A549 (cell line): ENCODE measurements around the gene CERKL. TPM values are rescaled to one million over a fixed set of nuclear protein-coding genes. Genes with fewer than 3 reads are reported as not detected.

Experiments used
- ATAC-seq, 2 experiments: fragments of 200-7000 bp in 1 of 2; fragments of >200 bp in 1 of 2; cut with Nextera tagmentation in 1 of 2; cut with Tn5 transposase in 1 of 2; 3 replicates each; pipeline versions ENCODE4 v1.8.0 to v1.9.1; 2018 to 2020; ENCODE audit warnings: mild to moderate bottlenecking in 1 of 2, moderate library complexity in 1 of 2
- CTCF ChIA-PET: fragments of 300-600 bp; sonication (Branson Sonifier 250); formaldehyde crosslinking; extraction: SDS; loops from one replicate; lab custom pipeline; 2021; ENCODE audit warnings: antibody characterized with exemption, inconsistent platforms; lab: Yijun Ruan, JAX
- POLR2A ChIA-PET: fragments of 350-600 bp; formaldehyde crosslinking; extraction: SDS; loops from one replicate; lab custom pipeline; 2021; ENCODE audit warnings: antibody characterized with exemption, inconsistent platforms; lab: Yijun Ruan, JAX
- DNase-seq, 2 experiments: peaks; one replicate each; pipeline versions ENCODE4 v3.0.0 to v3.0.0-alpha.2; 2011 to 2016; ENCODE audit warnings: low read depth in 1 of 2, low spot score in 1 of 2
- FAIRE-seq: peaks from 2 replicates; lab custom pipeline; 2011; peaks lifted over from hg19 to GRCh38; lab: Jason Lieb, UNC
- H3K27ac ChIP-seq, 2 experiments: fragments of >200 bp; sonication (Bioruptor Twin); formaldehyde crosslinking; 3 replicates each; pipeline ENCODE4 v1.5.1; 2016 to 2017
- H3K4me1 ChIP-seq: fragments of >200 bp; sonication (Bioruptor Twin); formaldehyde crosslinking; 3 replicates; pipeline ENCODE4 v1.6.1; 2016
- H3K4me2 ChIP-seq: fragments of >200 bp; sonication (Bioruptor Twin); formaldehyde crosslinking; 3 replicates; pipeline ENCODE4 v1.6.1; 2016
- H3K4me3 ChIP-seq: fragments of >200 bp; sonication (Bioruptor Twin); formaldehyde crosslinking; 3 replicates; pipeline ENCODE4 v1.5.1; 2016
- H3K9me3 ChIP-seq: fragments of >200 bp; sonication (Bioruptor Twin); formaldehyde crosslinking; 3 replicates; pipeline ENCODE4 v1.6.1; 2016
- ESRRA ChIP-seq: fragments of 150-350 bp; IDR thresholded peaks from 2 replicates; pipeline ENCODE4 v1.6.1; 2014; ENCODE audit warnings: mild to moderate bottlenecking, low read length, borderline replicate concordance
- FOSB ChIP-seq: fragments of 250-450 bp; sonication (Bioruptor Pico); IDR thresholded peaks from 2 replicates; pipeline ENCODE4 v1.5.0; 2020; ENCODE audit warnings: mild to moderate bottlenecking, moderate library complexity
- FOSL2 ChIP-seq, 2 experiments: fragments of 450-650 bp in 1 of 2; fragments of >200 bp in 1 of 2; sonication (Bioruptor Twin) in 1 of 2; formaldehyde crosslinking; IDR thresholded peaks; 2 replicates each; pipeline versions ENCODE4 v1.5.0 to v1.6.1; 2016 to 2020; ENCODE audit warnings: mild to moderate bottlenecking in 1 of 2, moderate library complexity in 1 of 2
- HEYL ChIP-seq: fragments of 250-450 bp; sonication (Bioruptor Pico); IDR thresholded peaks from 2 replicates; pipeline ENCODE4 v1.8.0; 2021; ENCODE audit warnings: mild to moderate bottlenecking, moderate library complexity
- JUNB ChIP-seq: fragments of >200 bp; sonication (Bioruptor Twin); formaldehyde crosslinking; IDR thresholded peaks from 2 replicates; pipeline ENCODE4 v1.6.1; 2016
- MAFK ChIP-seq: fragments of 450-650 bp; IDR thresholded peaks from 2 replicates; pipeline ENCODE4 v1.6.1; 2014; ENCODE audit not compliant: partially characterized antibody
- MAZ ChIP-seq: fragments of 150-350 bp; IDR thresholded peaks from 2 replicates; pipeline ENCODE4 v1.6.1; 2014; ENCODE audit warnings: antibody characterized with exemption, low read depth, low read length, borderline replicate concordance
- MYC ChIP-seq: IDR thresholded peaks from 2 replicates; pipeline ENCODE4 v1.6.1; 2012; ENCODE audit warnings: mild to moderate bottlenecking, inconsistent platforms, low read length, improper control_type of control experiment, borderline replicate concordance
- NR3C1 ChIP-seq: fragments of >200 bp; sonication (Bioruptor Twin); formaldehyde crosslinking; IDR thresholded peaks from 3 replicates; pipeline ENCODE4 v1.6.1; 2017
- TFCP2L1 ChIP-seq: fragments of 250-450 bp; sonication (Bioruptor Pico); IDR thresholded peaks from 2 replicates; pipeline ENCODE4 v1.5.0; 2021; ENCODE audit warnings: mild to moderate bottlenecking
- ZC3H11A ChIP-seq: fragments of 450-650 bp; IDR thresholded peaks from 2 replicates; pipeline ENCODE4 v1.6.1; 2014; ENCODE audit warnings: antibody characterized with exemption, mild to moderate bottlenecking
- ZSCAN20 ChIP-seq: fragments of 250-450 bp; sonication (Bioruptor Pico); IDR thresholded peaks from 2 replicates; pipeline ENCODE4 v1.8.0; 2022; ENCODE audit warnings: mild to moderate bottlenecking, moderate library complexity
- WGBS: methylation state at CpG from one replicate; pipeline ENCODE4 v1.1.6; 2017; ENCODE audit errors: missing lambda C conversion rate; 5-methylcytosine and 5-hydroxymethylcytosine counted together
- polyA plus RNA-seq, 4 experiments: library from polyadenylated mRNA; depleted of rRNA in 3 of 4; stranded (reverse); fragments of >200 nt; fragmentation: RNase III in 1 of 4; extraction: RNeasy Plus Mini Kit Qiagen cat#74134 plus additional on column Dnase treatment in 1 of 4; gene quantifications; 2 replicates in 3 of 4; 3 replicates in 1 of 4; pipeline ENCODE4 v1.2.3, GENCODE V29; 2011 to 2017

Gene CERKL
- polyA plus RNA-seq, 2 of the 4 experiments (the other 2 are of a cell fraction): 0.30 to 0.85 TPM

DNA sequence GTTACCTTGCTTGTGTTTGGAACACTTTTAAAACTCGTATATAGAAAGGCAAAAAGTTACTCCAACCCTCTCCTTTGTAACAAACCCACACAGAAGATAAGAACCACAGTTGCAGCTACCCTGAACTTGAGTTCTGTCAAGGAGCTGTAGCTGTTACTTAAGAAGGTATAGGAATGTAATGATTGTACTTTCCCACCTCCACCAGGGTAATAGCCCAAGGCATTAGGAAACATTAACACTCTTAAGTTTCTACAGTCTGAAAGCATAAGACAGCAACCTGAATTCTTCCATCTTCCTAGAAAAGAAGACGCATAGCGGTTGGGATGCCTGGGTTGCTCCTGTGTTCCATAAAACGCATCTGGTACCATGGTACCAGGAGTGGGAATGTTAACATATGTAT, 156.7 kb downstream of the CERKL start:
- H3K27ac ChIP-seq: no peak overlapping the region
- ATAC-seq (no peak), FAIRE-seq (no peak), DNase-seq (no peak)
- H3K9me3 ChIP-seq: no peaks in the 10 kb centered on the region
- CTCF ChIA-PET: no interaction called here
- H3K4me2 ChIP-seq: no peak overlapping the region
- no peak overlapping the region for H3K4me3 ChIP-seq
- H3K4me1 ChIP-seq: no peaks in the 10 kb centered on the region
- POLR2A ChIA-PET: no interaction called here
- 53% methylated on average over 4 of the region's 4 CpGs for WGBS
- TF ChIP-seq FOSB (CRISPR knock-in tag): no peak
- no peak for TF ChIP-seq ESRRA
- TF ChIP-seq HEYL: no peak
- TF ChIP-seq MAZ: no peak
- no peak for TF ChIP-seq FOSL2 (IDR thresholded peaks at IDR 0.05)
- TF ChIP-seq FOSL2 (CRISPR knock-in tag; IDR thresholded peaks at IDR 0.05): no peak
- no peak for TF ChIP-seq MAFK
- TF ChIP-seq ZC3H11A: no peak

DNA sequence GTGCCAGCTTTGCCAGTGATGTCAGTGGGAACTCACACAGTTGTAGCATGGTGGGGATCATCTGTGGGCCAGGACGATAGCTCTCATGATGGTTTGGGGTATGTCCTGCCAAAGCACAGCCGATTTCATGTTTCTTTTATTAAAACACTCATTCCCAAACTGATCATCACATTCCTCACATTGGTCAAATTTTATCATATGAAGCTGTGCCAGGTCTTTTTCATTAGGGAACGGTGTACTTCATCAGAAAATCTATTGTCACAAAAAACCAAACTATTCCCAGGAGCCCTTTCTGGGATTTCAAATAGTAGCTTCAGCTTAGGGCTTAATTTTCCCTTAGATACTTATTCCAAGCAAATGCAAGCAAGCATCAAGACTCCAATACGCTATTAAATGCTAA, 157.7 kb downstream of the CERKL start:
- Histone ChIP-seq H3K4me1 (no peaks in the 10 kb centered on the region), H3K27ac (no peak overlapping the region), H3K4me2 (no peak overlapping the region), H3K4me3 (no peak overlapping the region), H3K9me3 (no peaks in the 10 kb centered on the region)
- no peak for FAIRE-seq
- ATAC-seq: no peak
- no peak for DNase-seq
- TF ChIP-seq JUNB: no peak
- TF ChIP-seq NR3C1: no peak
- no peak for TF ChIP-seq ZSCAN20
- TF ChIP-seq TFCP2L1 (CRISPR knock-in tag): no peak
- no peak for TF ChIP-seq MYC
- TF ChIP-seq HEYL: no peak
- TF ChIP-seq ZC3H11A: no peak
- 11% methylated on average over 4 of the region's 4 CpGs for WGBS
- ChIA-PET CTCF (interaction anchor here (1.4 kb wide), 1 partner anchor 42 kb away, joined by 3 read pairs; the partner anchor contains the start of gene ITGA4), POLR2A (no interaction called here)

Other genes starting within 250 kb of the CERKL start
- 1.4 and 1.7 TPM in 2 replicates for gene ITGA4, start 199.7 kb downstream of the CERKL start, polyA plus RNA-seq (2011; rRNA removed)
- 2.1 to 4.1 TPM (median 2.5 TPM) in 3 replicates for gene ITGA4, start 199.7 kb downstream of the CERKL start, polyA plus RNA-seq (2017; fragmentation: RNase III; extraction: RNeasy Plus Mini Kit Qiagen cat#74134 plus additional on column Dnase treatment)
- gene NEUROD1, start 23.4 kb upstream of the CERKL start, polyA plus RNA-seq (2011; rRNA removed): not detected in 2 replicates
- gene NEUROD1, start 23.4 kb upstream of the CERKL start, polyA plus RNA-seq (2017; fragmentation: RNase III; extraction: RNeasy Plus Mini Kit Qiagen cat#74134 plus additional on column Dnase treatment): not detected in 3 replicates
- 87.7 and 94.3 TPM in 2 replicates for gene ITPRID2, start 234.6 kb upstream of the CERKL start, polyA plus RNA-seq (2011; rRNA removed)
- gene ITPRID2, start 234.6 kb upstream of the CERKL start, polyA plus RNA-seq (2017; fragmentation: RNase III; extraction: RNeasy Plus Mini Kit Qiagen cat#74134 plus additional on column Dnase treatment): 40.3 to 44.0 TPM (median 43.3 TPM) in 3 replicates